Stimulated activated CD4-positive, alpha-beta T cell treated with anti-CD3 and anti-CD28 coated beads, Interleukin-1b, Interleukin-23, amount 100 ng/mL, for 24 hours (primary cell): ENCODE measurements around the gene UFC1.
"Not testable (repeated sequence)": the region's sequence is repeated elsewhere in the genome, so short reads cannot be mapped to it uniquely, and the experiment has no call there.

ENCODE experiments used
- DNase-seq, 4 experiments: peaks; one replicate each; pipeline ENCODE4 v3.0.0-alpha.2; 2020; ENCODE audit warnings: low read depth in 4 of 4, low spot score in 1 of 4

UFC1 gene

DNA sequence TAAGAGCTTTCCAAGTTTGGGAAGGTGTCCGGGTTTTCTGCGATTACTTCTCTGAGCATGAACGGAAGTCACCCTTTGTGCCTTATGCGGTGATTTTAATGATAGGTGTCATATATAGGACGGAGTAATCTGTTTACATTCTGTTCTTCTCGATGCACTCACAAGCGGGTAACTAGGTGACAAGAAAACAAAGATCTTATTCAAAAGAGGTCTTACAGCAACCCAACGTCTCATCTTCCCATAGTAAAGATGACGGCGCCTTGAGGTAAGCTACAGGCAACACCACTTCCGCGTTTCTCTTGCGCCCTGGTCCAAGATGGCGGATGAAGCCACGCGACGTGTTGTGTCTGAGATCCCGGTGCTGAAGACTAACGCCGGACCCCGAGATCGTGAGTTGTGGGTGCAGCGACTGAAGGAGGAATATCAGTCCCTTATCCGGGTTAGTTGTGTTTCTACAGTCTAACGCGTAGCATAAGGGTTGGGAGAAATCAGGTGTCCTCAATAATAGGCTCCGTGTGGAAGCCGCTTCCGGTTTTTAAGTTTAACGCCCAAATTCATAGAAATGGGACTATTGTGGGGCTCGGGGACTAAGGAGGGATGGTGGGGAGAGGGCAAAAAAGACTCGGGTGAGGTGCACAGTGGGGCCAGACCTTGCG lies at the start of gene UFC1:
TSS of gene UFC1 (plus strand) at position 297 of the 656 bp plus-strand sequence. CDS start at position 317, 20 bp downstream.
- peak in 3 of 4 experiments; percentile 54 to 62 (median 62) for DNase-seq

DNA sequence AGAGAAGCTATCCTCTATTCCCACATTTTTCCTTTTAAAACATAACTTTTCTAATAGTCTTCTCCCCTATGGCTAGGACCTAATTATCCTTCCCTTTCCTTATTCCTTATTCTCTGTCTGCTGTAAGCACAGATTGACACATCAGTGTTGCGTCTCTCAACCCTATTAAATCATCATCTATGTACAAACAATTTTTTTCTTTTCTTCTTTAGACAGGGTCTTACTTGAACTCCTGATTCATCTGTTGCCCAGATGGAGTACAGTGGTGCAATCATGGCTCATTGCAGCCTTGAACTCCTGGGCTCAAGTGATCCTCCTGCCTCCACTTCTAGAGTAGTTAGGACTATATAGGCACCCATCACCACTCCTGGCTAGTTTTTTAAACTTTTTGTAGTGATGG lies 47.3 kb upstream of the UFC1 start:
- no peak for DNase-seq

DNA sequence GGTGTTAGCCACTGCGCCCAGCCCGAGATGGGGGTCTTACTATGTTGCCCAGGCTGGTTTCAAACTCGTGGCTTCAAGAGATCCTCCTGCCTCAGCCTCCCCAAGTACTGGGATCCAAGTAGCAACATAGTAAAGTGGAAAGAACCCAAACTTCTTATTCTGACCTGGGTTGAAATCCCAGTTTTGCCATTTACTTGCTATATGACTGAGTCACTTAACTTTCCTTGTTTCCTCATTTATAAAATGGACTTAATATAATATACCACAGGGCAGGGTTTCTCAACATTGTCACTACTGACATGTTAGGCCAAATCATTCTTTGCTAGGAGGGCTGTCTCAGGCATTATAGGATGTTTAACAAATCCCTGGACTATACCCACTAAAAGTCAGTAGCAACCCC lies 42.7 kb upstream of the UFC1 start:
- DNase-seq = no peak

DNA sequence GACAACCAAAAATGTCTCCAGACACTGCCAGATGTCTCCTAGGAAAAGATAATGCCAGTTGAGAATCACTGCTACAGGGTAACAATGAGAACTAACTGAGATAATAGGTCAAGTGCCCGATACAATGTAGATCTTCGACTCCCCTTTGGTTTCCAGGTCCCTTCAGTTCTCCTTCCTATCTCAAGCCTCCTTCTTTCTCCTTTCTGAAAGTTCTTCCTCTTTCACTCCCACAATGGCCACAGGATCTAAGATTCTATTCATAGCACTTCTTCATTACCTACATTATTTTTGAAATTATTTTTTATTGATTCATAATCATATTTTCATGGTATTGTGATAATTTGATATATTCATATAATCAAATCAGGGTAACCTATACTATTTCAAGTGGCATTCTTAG lies 42.3 kb upstream of the UFC1 start:
- DNase-seq = no peak

DNA sequence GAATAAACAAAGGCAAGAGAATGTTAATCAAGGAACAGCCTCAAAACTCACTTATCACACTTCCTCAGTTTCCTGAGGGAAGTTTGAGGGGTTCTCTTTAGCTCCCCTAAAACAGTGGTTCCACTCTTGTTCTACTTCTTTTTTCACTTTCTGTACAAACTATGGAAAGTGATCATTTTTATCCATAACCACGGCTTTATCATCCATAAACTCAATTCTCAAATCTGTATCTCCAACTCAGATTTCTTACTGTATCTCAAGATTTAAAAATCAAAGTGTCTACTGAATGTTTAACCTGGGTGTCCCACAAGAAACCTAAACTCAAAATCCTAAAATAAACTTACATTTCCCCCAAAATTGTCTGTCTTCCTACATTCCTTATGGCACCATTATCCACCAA lies 39.9 kb upstream of the UFC1 start:
- no peak for DNase-seq

DNA sequence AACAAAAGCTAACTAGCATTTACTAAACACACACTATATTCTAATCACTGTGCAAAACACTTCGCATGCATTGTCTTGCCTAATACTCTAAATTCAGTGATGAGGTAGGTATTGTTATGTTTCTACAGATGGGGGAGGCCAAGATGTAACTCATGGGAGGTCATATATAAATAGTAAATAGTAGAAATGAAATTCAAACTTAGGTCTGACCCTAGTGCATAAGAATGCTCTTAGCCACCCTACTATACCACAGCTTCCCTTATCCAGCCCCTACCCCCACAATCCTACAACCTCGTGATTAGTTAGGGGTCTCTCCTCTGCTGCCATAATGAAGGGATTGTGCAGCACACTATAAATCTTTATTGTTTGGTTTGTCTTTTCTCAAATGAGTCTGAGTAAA lies 39.2 kb upstream of the UFC1 start:
- DNase-seq = no peak

DNA sequence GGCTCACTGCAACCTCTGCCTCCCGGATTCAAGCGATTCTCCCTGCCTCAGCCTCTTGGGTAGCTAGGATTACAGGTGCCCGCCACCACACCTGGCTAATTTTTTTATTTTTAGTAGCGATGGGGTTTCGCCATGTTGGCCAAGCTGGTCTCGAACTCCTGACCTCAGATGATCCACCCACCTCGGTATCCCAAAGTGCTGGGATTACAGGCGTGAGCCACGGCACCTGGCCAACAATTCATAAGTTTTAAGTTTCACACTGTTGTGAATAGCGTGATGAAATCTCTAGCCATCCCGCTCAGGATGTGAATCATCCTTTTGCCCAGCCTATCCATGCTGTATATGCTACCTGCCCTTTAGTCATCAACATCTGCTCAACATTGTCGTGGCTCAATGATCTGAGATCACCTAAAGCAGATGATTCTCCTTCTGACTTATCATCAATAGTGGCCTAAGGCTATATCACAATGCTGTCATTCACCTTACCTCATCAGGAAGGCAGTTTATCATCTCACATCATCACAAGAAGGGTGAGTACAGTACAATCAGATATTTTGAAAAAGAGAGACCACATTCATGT lies 38.6 kb upstream of the UFC1 start:
- peak in 1 of 4 experiments; percentile 31 for DNase-seq

DNA sequence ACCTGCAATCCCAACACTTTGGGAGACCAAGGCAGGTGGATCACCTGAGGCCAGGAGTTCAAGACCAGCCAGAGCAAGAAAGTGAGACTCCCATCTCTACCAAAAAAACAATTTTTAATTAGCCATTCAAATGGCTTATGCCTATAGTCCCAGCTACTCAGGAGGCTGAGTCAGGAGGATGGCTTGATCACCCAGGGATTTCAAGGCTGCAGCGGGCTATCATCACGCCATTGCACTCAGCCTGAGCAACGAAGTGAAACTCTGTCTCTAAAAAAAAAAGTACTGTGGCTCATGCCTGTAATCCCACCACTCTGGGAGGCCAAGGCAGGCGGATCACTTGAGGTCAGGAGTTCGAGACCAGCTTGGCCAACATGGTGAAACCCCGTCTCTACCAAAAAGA lies 37.8 kb upstream of the UFC1 start:
- not testable (repeated sequence) for DNase-seq

DNA sequence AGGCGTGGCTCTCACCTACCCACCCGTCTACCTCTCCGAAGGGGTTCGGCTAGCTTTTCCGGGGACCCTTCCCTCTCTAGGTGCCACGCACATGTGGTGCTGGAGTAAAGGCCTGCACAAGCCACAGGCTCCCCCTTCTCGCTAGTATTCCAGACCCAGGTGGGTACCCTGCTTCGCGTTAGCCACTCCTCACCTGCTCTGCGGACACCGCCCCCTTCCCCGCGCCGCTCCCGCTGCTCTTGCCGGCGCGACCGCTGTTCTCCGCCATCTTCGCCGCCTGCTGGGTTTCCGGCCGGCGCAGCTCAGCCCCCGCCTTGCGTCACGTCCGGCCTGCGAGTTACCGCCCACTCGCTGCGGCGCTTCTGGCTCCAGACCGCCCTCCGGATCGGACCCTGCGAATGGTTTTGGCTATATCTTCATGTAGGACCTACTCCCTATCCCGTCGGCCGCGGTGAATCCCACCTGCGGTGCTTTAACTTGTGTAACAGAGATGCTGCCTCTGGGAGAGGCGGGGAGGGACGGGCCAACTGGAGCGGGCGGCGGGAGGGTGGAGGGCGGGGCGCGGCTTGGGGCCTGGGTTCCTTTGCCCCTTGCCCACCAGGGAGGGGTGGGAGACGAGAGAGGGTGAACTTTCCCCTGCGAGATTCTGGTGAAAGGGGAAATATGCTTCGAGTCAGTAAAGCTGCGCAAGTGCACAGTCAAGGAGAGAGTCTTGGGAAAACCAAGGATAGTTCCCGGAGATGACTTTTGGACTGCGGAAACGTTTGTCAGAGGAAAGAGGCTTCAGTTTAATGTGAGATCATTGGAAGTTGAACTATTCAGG lies 35.8 kb upstream of the UFC1 start, which contains the start of the genes NIT1 and PFDN2:
TSS of gene NIT1 (plus strand) at position 347 of the 823 bp plus-strand sequence. CDS start at position 419, 72 bp downstream.
TSS of gene PFDN2 (minus strand) at position 279 of the 823 bp plus-strand sequence. CDS start at position 268, 11 bp downstream.
- peak; percentile 66 to 85 (median 74) for DNase-seq

DNA sequence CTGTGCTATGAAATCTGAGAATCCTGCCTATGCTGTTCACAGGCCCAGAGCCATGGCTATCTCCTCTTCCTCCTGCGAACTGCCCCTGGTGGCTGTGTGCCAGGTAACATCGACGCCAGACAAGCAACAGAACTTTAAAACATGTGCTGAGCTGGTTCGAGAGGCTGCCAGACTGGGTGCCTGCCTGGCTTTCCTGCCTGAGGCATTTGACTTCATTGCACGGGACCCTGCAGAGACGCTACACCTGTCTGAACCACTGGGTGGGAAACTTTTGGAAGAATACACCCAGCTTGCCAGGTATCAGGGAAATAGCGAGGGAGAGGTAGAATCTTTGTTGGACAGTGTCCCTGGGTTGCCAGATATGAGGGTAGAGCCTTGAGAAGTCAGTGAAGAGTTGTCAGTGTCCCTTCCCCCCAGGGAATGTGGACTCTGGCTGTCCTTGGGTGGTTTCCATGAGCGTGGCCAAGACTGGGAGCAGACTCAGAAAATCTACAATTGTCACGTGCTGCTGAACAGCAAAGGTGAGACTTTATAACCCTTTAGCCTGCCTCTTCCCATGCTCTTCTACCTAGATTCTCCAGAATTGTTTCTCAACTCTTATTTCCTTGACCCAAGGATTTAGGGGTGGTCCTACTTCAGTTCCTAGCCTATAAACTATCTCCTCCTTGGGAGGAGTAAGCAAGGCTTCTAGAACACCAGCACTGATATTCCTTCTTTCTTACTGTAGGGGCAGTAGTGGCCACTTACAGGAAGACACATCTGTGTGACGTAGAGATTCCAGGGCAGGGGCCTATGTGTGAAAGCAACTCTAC lies 34.5 kb upstream of the UFC1 start:
- DNase-seq = peak in 1 of 4 experiments; percentile 53

DNA sequence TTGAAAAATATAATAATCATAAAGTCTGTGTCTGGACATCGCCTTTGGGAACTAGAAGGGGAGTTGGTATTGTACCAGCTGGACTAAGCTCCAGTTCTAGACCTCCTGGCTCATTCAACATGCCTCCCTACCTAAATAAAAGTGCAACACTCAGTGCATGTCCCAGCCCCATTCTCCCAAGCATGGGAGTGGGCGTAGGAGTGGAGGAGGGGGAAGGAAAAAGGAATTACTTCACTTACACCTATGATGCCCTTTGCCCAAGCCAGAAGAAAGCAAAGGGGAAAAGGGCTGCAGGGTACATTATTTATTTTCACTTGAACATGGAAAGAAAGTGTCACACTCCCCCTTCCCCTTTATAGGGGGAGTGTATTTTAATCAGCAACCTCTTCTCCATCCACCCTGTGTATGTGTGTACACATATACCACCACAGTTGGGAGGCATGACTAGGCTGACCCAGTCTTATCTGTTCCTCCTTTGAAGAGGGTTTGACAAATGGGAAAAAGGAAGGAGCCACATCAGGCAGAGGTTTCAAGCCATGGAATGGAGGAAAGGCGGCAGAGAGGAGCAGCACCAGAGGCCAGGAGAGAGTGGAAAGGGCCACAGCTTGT lies 32.6 kb upstream of the UFC1 start:
- DNase-seq = no peak

DNA sequence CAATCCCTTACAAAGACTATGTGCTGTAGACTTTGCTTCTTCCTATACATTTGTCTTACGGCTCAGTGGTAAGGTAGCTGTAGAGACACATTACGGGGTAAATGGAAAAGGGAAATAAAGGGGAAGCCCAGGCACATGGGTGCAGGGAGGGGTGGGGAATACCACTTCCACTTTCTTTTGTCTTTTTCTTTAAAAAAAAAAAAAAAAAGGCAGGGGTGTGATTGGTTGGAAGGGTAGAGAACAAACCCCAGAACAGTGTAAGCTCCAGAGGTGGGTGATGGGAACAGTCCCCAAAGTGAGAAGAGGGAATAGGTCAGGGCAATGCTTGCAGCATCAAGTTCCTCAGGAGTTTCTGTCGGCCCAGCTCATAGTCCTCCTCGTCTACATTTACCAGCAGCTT lies 31.9 kb upstream of the UFC1 start:
- DNase-seq = no peak

DNA sequence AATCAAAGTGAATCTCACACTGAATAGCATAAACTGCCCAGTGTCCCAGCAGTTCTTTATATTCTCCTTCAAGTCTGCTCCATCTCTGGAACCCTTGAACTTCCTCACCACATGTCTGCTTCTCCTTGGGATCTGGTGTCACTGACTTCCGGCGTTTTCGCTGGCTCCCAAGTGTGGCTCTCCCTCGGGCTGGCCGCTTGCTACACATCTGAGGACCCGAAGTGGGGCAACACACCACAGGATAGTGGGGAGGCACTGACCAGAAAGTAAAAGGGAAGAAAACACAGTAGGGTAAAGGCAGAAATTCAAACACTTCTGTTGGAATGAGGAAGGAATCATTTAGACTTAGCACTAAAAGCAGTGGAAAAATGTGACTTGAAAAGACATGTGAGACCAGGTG lies 30.8 kb upstream of the UFC1 start:
- no peak for DNase-seq

DNA sequence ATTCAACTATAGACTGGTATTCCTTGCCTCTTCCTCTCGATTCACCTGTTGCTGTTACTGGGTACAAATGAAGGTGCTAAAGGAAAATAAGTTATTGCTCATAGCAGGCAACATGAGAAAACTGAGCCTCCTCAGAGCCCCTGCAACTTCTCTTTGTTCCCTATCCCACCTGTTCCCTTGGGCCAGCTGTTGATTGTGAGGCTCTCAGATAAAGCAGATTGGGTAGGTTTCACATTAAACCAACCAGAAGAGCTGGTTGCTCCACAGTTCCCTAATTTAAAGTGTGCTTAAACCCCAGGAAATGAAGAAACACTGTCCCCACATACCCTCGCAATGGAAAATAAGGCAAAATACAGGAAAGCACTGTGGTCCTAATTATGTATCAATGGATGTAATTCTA lies 26.1 kb upstream of the UFC1 start:
- DNase-seq = no peak

DNA sequence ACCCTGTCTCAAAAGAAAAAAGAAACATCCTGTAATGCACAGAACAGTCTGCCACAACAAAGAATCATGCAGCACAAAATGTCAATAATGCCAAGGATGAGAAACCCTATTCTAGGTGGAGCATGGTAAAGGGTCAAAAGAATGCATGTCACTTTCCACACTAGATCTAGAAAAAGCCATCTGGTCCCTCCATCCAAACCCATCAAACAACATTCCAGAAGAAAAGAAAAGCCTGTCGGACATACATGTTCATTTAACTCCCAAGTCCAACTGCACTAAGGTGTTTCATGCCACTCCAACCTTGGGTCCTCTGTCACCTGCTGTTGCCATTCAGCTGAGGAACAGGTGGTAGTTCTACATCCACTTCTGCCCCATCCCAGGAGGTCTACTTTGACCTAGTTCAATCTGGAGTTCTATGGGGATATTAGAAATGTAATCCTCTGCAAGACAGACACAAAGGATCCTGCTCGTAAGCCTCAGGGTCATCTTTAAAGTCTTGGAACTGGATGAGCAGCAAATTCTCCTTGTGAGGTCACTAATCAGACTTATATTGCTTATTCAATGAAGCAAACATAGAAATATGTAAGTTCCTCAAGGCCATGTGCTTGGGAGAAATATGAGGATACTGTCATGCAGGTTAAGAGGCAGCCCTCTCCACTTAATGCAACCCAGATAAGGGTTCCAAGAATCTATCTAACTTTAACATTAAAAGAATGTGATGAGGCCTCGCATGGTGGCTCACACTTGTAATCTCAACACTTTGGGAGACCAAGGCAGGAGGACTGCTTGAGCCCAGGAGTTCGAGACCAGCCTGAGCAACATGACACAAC lies 25.0 kb upstream of the UFC1 start:
- no peak for DNase-seq

DNA sequence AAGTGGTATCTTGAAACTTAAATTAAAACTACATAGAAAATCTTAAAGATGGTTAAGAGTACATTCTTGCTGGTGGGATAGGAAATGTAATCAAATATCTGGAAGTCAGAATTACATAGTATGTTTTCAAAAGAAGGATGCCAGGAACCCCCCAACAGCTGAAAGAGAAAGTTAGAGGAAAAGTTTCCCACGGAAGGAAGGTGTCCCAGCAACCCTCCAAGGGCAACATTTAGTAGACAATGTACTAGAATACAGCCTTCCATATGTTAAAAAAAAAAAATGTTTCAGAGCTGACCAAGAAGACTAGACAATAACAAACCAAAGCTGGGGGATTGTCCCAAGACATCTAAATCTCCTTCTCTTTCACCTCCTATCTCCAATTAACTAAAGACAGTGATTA lies 23.5 kb upstream of the UFC1 start:
- DNase-seq = no peak

DNA sequence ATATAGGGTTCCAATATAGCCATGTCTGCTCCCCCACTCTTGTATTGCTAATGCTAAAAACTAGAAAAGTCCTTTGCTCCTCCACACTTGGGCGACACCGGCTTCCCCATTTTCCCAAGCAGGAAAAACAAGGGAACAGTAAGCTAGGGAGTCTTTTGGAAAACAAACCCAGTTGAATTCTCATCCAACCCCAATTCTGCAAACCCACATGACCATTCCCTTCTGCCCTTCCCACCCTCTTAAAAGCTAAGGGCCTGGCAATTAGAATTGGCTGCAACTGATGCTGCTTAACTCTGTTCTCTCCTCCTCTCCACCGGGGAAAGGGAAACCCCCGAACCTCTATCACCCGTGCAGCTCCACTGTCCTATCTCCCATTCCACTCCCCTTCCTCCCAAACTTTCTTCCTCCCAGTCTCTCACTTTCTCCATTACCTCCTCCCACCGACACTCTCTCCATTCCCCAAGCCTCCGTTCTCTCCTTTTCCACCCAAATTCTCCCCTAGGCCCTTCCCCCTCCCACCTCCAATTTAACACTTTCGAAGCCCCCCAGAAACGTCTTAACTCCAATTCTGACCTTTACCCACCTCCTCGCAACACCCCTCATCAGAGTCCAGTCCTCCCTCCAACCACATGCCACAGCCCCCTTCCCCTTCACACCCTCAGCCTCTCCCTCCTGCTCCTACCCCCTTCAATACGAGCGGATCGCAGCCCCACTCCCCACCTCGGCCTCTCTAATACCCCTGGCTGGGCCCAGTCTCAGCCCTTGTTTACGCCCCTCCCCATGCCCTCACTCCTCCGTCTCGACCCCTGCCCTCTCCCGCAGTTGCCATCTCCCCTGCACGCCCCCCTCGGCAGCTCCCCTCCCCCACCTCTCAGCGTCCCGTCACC lies 22.0 kb upstream of the UFC1 start:
- DNase-seq = no peak

DNA sequence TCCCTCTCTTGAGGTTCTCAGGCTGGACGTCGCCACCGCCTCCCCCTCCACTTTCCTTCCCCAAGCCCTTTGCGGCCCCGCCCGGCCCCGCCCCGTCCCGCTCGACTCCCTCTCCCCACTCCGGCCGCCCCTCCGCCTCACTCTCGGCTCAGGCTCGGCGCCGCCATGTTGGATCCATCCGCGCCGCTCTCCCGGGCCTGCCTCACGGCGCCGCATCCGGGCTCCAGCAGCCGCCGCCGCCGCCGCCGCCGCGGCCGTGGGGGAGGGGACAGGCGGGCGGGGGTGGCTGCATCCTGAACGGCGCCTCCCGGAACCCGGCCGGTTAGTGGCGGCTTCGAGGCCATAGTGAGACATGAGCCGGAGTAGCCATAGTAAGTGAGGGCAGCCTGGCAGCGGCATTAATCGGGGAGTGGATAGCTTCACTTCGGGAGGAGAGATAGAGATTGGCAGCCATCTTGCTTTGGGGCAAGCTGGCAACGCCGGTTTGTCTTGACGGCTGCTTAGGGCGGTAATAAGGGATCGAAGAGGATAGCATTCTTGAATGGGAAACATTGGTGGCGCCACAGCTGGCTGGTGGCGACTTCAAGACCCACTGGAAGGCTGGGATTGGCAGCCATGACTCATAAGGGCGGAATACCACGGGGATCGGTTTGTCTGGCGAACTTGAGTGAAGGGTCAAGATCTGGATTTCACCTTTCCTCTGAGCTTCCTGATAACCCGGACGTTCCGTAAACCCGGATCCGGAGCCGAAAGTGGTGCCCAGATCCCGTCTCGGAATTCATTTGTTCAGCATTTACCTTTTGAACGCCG lies 21.2 kb upstream of the UFC1 start, which contains the start of gene DEDD:
TSS of gene DEDD (minus strand) at position 258 of the 810 bp plus-strand sequence. CDS start 8,205 bp downstream, outside the sequence.
- DNase-seq = peak; percentile 72 to 89 (median 78)
